ENCODE measurements around the gene LAMA2. TPM values are rescaled to one million over a fixed set of nuclear protein-coding genes. Genes with fewer than 3 reads are reported as not detected.

Gene LAMA2
- total RNA-seq, 1 experiment from 2014 or later = 0.02 TPM

GRCh38 chr6:129534926-129535325, 652.0 kb downstream of the LAMA2 start:
- H3K27ac Mint-ChIP-seq (ENCODE audit: unreplicated experiment) = no peak overlapping the region
- H3K27me3 Mint-ChIP-seq (ENCODE audit: insufficient read depth, unreplicated experiment) = no peaks in the 10 kb centered on the region
- no peak overlapping the region for H3K4me3 Mint-ChIP-seq (ENCODE audit: unreplicated experiment)
- intact Hi-C loops (cut with micrococcal nuclease; ENCODE audit: unreplicated experiment) = no loop called here
- ChIA-PET POLR2A (no interaction called here), CTCF (no interaction called here)
- Histone ChIP-seq H3K36me3 (ENCODE audit: control insufficient read depth, insufficient read depth, low read length) (no peaks in the 10 kb centered on the region), H3K4me1 (no peaks in the 10 kb centered on the region), H3K9me3 (no peaks in the 10 kb centered on the region), H3K4me3 (ENCODE audit: low read depth, low read length) (no peak overlapping the region), H3K27me3 (replicated peaks; ENCODE audit: control insufficient read depth, insufficient read depth, low read length) (no peaks in the 10 kb centered on the region)
- H3K36me3 Mint-ChIP-seq (ENCODE audit: insufficient read depth, unreplicated experiment) = no peaks in the 10 kb centered on the region
- no peak for DNase-seq
- H3K4me1 Mint-ChIP-seq (ENCODE audit: low read depth, unreplicated experiment) = no peaks in the 10 kb centered on the region
- TF ChIP-seq CTCF (IDR thresholded peaks at IDR 0.05; ENCODE audit: insufficient read depth in 1 of 2, low read depth in 1 of 2, low read length in 1 of 2, severe bottlenecking in 1 of 2, unreplicated experiment in 1 of 2) = no peak
- BruUV-seq (replicated peaks) = no TSS peak
- H3K9me3 Mint-ChIP-seq (ENCODE audit: unreplicated experiment) = peaks cover 11% of the 10 kb centered on the region

GRCh38 chr6:129536271-129536670, 653.3 kb downstream of the LAMA2 start:
- Mint-ChIP-seq H3K9me3 (ENCODE audit: unreplicated experiment) (peaks cover 11% of the 10 kb centered on the region), H3K27me3 (ENCODE audit: insufficient read depth, unreplicated experiment) (no peaks in the 10 kb centered on the region), H3K27ac (ENCODE audit: unreplicated experiment) (no peak overlapping the region), H3K4me1 (ENCODE audit: low read depth, unreplicated experiment) (no peaks in the 10 kb centered on the region), H3K4me3 (ENCODE audit: unreplicated experiment) (no peak overlapping the region), H3K36me3 (ENCODE audit: insufficient read depth, unreplicated experiment) (no peaks in the 10 kb centered on the region)
- DNase-seq = no peak
- intact Hi-C loops (cut with micrococcal nuclease; ENCODE audit: unreplicated experiment) = no loop called here
- H3K4me1 ChIP-seq = no peaks in the 10 kb centered on the region
- no peaks in the 10 kb centered on the region for H3K36me3 ChIP-seq (ENCODE audit: control insufficient read depth, insufficient read depth, low read length)
- H3K27me3 ChIP-seq (replicated peaks; ENCODE audit: control insufficient read depth, insufficient read depth, low read length) = no peaks in the 10 kb centered on the region
- ChIA-PET CTCF (no interaction called here), POLR2A (no interaction called here)
- no peaks in the 10 kb centered on the region for H3K9me3 ChIP-seq
- BruUV-seq (replicated peaks) = no TSS peak
- H3K4me3 ChIP-seq (ENCODE audit: low read depth, low read length) = no peak overlapping the region
- TF ChIP-seq CTCF (IDR thresholded peaks at IDR 0.05; ENCODE audit: insufficient read depth in 1 of 2, low read depth in 1 of 2, low read length in 1 of 2, severe bottlenecking in 1 of 2, unreplicated experiment in 1 of 2) = no peak

GRCh38 chr6:129539032-129539431, 656.1 kb downstream of the LAMA2 start:
- Mint-ChIP-seq H3K27ac (ENCODE audit: unreplicated experiment) (no peak overlapping the region), H3K27me3 (ENCODE audit: insufficient read depth, unreplicated experiment) (no peaks in the 10 kb centered on the region), H3K4me3 (ENCODE audit: unreplicated experiment) (no peak overlapping the region), H3K4me1 (ENCODE audit: low read depth, unreplicated experiment) (no peaks in the 10 kb centered on the region), H3K36me3 (ENCODE audit: insufficient read depth, unreplicated experiment) (no peaks in the 10 kb centered on the region), H3K9me3 (ENCODE audit: unreplicated experiment) (peaks cover 5% of the 10 kb centered on the region)
- Histone ChIP-seq H3K4me3 (ENCODE audit: low read depth, low read length) (no peak overlapping the region), H3K9me3 (no peaks in the 10 kb centered on the region), H3K27me3 (replicated peaks; ENCODE audit: control insufficient read depth, insufficient read depth, low read length) (no peaks in the 10 kb centered on the region), H3K4me1 (no peaks in the 10 kb centered on the region), H3K36me3 (ENCODE audit: control insufficient read depth, insufficient read depth, low read length) (no peaks in the 10 kb centered on the region)
- ChIA-PET CTCF (no interaction called here), POLR2A (no interaction called here)
- BruUV-seq (replicated peaks) = no TSS peak
- TF ChIP-seq CTCF (IDR thresholded peaks at IDR 0.05; ENCODE audit: insufficient read depth in 1 of 2, low read depth in 1 of 2, low read length in 1 of 2, severe bottlenecking in 1 of 2, unreplicated experiment in 1 of 2) = no peak
- intact Hi-C loops (cut with micrococcal nuclease; ENCODE audit: unreplicated experiment) = no loop called here
- no peak for DNase-seq
